PC-3 (cell line): ENCODE results near the gene FDXR.

Source experiments
- EZH2 ChIP-seq: fragments of 300-600 bp; sonication (generic); IDR thresholded peaks from one replicate; pipeline ENCODE4 v1.6.1; 2017; ENCODE audit warnings: antibody characterized with exemption, mild to moderate bottlenecking, low read length; ENCODE audit not compliant: unreplicated experiment
- TF ChIP-seq, protein P1 (sequence below): fragments of 300-600 bp; sonication (generic); conservative IDR thresholded peaks from 2 replicates; pipeline ENCODE4 v1.5.1; 2017; ENCODE audit warnings: antibody characterized with exemption, low read depth, mild to moderate bottlenecking, low read length

DNA sequence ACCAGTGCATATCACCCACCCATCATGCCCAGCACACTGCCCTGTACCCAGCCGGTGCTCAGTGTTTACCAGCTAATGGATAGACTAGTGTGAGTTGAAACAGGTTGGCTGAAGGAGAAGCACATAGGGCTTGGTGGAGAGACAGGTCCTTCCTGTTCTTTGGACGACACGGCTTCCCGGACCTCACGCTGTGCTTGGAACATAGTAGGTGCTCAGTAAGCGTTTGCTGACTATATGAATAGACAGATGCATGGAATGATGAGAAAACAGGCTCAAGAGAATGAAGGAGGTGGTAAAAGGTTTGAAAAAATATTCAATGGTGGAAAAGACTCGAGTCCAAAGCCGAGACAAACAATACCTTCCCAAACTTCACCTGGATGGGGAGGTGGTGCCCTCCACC, 27.4 kb upstream of the FDXR start:
- TF ChIP-seq EZH2 = no peak
- TF ChIP-seq, protein P1, sequence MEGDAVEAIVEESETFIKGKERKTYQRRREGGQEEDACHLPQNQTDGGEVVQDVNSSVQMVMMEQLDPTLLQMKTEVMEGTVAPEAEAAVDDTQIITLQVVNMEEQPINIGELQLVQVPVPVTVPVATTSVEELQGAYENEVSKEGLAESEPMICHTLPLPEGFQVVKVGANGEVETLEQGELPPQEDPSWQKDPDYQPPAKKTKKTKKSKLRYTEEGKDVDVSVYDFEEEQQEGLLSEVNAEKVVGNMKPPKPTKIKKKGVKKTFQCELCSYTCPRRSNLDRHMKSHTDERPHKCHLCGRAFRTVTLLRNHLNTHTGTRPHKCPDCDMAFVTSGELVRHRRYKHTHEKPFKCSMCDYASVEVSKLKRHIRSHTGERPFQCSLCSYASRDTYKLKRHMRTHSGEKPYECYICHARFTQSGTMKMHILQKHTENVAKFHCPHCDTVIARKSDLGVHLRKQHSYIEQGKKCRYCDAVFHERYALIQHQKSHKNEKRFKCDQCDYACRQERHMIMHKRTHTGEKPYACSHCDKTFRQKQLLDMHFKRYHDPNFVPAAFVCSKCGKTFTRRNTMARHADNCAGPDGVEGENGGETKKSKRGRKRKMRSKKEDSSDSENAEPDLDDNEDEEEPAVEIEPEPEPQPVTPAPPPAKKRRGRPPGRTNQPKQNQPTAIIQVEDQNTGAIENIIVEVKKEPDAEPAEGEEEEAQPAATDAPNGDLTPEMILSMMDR = no peak
